ENCODE measurements around the gene CHMP6.
"Not testable (repeated sequence)": the region's sequence is repeated elsewhere in the genome, so short reads cannot be mapped to it uniquely, and the experiment has no call there.

CHMP6 gene

DNA sequence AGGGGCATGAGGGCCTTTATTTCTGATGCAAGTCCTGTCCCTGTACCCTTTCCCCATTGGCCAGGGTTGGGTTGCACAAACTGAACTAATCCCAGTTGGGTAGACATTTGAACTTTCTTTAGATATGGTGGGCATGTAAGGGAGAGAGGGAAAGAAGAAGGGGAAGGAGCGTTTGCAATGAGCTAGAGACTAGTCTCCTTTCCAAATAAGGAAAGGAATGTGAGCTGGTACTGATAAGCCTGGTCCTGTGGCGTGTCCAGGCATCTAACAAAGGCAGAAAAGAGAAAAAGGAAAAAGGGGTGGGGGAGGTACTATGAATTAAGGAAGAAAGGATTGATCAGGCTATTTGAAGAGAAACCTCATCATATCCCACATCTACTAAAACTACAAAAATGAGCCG is 20.3 kb downstream of the CHMP6 start:
- no peak for DNase-seq (ENCODE audit: low read depth in 2 of 2)

DNA sequence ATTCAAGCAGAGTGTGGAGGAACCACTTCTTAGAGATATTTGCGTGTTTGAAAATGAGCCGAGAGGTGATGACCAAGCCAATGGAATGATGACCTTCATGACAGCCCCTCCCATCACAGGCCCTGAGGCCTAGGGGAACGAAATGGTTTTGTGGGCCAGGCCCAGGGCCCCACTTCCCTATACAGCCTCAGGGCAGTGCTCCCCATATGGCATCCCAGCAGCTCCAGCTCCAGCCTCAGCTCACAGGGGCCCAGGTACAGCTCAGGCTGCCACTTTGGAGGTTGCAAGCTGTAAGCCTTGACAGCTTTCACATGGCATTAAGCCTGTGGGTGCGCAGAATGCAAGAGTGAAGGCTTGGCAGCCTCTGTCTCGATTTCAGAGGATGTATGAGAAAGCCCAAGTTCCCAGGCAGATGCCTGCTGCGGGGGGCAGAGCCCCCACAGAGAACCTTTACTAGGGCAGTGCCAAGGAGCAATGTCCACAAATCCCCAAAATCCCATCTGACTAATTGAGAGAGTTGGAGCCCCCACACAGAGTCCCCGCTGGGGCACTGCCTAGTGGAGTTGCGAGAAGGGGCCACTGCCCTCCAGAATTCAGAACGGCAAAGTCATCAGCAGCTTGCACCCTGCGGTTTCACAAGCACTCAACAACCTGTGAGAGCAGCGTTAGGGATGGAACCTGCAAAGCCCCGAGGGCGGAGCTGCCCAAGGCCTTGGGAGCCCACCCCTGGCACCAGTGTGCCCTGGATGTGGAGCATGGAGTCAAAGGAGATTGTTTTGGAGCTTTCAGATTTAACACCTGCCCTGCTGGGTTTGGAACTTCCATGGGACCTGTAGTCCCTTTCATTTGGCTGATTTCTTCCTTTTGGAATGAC is 21.2 kb downstream of the CHMP6 start:
- no peak for DNase-seq (ENCODE audit: low read depth in 2 of 2)

DNA sequence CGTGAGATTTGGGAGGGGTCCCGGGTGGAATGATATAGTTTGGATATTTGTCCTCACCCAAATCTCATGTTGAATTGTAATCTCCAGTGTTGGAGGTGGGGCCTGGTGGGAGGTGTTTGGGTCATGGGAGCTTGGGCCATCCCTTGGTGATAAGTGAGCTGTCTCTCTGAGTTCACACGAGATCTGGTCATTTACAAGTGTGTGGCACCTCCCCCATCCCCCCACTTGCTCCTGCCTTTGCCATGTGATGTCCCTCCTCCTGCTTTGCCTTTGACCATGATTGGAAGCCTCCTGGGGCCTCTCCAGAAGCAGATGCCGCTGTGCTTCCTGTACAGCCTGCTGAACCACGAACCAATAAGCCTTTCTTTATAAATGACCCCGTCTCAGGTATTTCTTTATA is 22.0 kb downstream of the CHMP6 start:
- no peak for DNase-seq (ENCODE audit: low read depth in 2 of 2)

DNA sequence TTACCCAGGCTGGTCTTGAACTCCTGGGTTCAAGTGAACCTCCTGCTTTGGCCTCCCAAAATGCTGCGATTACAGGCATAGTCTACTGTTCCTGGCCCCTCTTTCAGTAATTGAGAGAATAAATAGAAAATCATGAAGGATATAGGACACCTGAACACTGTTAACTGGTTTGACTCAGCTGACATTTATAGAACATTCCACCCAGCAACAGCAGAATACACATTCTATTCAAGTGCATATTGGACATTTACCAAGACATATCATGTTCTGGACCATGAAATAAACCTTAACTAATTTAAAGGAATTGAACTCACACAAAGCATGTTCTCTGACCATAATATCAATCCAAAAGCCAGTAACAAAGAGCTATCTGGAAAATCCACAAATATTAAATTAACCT is 23.5 kb downstream of the CHMP6 start:
- no peak for DNase-seq (ENCODE audit: low read depth in 2 of 2)

GRCh38 chr17:81016575-81016974 is 24.9 kb downstream of the CHMP6 start:
- DNase-seq (ENCODE audit: low read depth in 2 of 2), result no peak

GRCh38 chr17:81017330-81017729 is 25.7 kb downstream of the CHMP6 start:
- not testable (repeated sequence) for DNase-seq (ENCODE audit: low read depth in 2 of 2)

DNA sequence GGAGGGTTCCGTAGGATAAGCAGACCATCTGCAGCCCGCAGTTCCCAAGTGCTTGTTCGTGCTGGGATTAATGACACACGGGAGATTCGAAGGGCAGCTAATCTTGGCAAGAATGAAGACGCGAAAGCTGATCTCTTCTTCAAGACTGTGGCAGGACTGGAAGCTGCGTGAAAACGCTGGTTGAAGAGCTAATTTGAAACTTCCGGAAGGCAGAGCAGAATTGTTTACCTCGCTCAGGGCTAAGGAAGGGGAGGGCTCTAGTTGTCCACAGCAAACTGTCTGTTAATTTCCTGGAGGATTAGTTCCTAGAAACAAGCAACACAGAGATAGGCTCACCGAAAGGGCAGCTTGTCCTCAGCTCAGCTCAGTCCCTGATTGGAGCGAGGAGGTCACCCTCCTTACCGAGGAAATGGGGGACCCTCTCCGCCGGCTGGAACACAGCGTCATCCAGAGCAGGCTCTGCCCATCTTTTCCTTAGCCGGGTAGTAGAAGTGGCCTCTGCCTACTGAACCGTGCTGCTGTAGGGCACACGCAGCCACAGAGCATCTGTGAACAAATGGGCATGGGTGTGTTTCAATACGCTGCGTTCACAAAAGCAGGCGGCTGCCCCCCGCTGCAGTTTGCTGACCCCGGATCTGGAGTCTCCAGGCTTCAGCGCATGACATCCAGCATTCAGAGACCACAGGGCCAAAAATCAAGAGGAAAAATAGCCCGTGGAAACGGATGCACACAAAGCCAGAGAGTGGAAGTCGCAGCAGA is 26.6 kb downstream of the CHMP6 start:
- DNase-seq (ENCODE audit: low read depth in 2 of 2), result no peak

DNA sequence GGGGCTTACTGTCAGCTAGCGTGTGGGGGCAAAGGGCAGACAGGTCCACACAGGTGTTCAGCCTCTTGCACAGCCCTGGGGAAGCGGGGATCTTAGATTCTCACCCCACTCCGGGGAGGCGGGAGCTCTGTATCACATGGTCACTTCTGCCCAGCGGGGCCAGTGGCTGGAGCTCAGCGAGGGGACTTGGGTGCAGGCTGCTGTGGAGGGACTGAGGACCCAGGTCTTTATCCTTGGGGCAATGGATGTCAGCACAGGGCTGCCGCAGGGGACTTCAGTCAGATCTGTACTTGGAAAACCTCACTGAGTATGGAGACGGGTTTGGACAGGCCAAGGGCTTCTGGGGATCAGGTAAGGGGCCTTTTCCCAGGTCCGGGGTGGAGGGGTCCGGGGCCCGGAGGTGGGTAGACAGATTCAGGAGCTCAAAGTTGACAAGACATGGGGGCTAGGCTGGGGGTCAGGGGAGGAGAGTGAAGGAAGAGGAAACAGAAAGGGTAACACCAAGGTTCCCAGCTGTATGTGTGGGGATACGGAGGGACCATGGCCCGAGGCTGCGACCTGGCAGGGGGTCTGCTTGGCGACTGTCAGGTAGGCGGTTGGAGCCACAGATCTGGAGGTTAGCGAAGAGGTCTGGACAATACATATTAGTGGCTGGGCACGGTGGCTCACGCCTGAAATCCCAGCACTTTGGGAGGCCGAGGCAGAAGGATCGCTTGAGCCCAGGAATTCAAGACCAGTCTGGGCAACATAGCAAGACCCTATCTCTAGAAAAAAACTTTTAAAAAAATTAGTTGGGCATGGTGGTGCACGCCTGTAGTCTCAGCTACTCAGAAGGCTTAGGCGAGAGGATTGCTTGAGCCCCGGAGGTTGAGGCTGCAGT is 28.2 kb downstream of the CHMP6 start:
- DNase-seq (ENCODE audit: low read depth in 2 of 2), result no peak

GRCh38 chr17:81020443-81020766 is 28.8 kb downstream of the CHMP6 start:
- DNase-seq (ENCODE audit: low read depth in 2 of 2), result no peak

- no peak for DNase-seq (ENCODE audit: low read depth in 2 of 2)
These were observed 29.3 kb downstream of the CHMP6 start for GRCh38 chr17:81020767-81021497.

GRCh38 chr17:81021531-81022343 is 30.1 kb downstream of the CHMP6 start:
- no peak for DNase-seq (ENCODE audit: low read depth in 2 of 2)

DNA sequence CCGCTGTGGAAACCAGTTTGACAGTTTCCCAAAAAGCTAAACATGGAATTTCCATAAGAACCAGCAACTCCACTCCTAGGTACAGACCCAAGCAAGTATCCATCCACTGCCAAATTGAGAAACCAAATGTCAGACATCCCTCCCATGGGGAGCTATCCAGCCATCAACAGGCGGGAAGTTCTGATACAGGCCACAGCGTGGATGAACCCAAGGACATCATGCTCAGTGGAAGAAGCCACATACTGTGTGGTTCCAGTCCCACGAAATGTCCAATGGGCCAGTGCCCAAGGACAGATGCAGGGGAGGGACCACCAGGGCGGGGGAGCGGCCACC is 30.7 kb downstream of the CHMP6 start:
- no peak for DNase-seq (ENCODE audit: low read depth in 2 of 2)

GRCh38 chr17:81025065-81025740 is 33.6 kb downstream of the CHMP6 start:
- no peak for DNase-seq (ENCODE audit: low read depth in 2 of 2)

DNA sequence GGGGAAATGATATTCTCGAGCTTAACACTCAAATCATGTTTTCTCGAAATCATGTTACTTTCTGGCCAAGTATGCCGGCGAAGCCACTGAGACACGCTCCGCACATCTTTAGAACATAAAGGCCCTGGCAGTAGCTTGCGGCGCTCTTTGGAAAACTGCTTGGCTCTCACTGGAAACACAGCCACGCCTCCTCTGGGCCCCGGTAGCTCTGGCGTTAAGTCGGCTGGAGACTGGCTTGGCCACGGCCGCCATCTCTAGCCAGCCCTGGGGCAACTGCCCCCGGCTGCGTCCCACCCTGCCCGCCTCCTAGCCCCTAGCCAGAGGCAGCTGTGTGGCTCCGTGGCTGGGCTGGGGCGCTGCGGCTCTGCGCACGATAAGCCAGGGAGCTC is 34.1 kb downstream of the CHMP6 start:
- no peak for DNase-seq (ENCODE audit: low read depth in 2 of 2)

DNA sequence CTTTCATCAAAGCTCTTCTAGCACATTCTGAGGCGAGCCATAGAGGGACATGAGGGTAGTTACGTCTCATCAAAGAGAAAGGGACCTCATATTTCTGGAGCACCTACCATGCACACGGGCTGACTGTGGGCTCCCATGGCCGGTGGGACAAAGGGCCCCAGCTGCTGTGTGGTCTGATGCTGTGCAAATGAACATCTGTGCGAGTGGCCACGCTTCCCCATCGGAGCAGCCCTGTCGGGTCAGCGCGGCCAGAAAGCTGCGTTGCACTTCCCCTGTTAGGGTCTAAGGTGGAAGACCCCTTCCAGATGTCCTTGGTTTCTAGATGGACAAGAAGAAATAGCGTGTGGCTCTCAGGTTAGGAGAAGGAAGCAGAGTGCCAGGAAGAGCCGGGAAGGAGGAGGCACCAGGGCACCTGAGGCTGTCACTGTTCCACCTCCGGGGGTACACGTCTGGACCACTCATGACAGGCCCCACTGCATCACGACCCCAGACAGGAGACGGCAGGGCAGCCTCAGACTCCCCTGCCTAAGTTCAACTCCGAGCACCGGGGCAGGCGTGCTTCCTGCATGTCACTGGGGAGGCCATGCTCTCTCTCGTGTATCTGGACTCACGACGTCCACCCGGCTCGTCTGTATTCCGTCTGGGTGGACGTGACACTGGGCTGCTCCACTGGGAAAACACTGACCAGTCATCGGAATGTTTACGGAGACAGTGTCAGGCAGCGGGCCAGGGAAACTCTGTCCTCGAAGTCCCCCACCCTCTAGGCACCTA is 34.8 kb downstream of the CHMP6 start:
- no peak for DNase-seq (ENCODE audit: low read depth in 2 of 2)

- DNase-seq (ENCODE audit: low read depth in 2 of 2), result no peak
These were observed 35.4 kb downstream of the CHMP6 start for GRCh38 chr17:81027038-81027437.

DNA sequence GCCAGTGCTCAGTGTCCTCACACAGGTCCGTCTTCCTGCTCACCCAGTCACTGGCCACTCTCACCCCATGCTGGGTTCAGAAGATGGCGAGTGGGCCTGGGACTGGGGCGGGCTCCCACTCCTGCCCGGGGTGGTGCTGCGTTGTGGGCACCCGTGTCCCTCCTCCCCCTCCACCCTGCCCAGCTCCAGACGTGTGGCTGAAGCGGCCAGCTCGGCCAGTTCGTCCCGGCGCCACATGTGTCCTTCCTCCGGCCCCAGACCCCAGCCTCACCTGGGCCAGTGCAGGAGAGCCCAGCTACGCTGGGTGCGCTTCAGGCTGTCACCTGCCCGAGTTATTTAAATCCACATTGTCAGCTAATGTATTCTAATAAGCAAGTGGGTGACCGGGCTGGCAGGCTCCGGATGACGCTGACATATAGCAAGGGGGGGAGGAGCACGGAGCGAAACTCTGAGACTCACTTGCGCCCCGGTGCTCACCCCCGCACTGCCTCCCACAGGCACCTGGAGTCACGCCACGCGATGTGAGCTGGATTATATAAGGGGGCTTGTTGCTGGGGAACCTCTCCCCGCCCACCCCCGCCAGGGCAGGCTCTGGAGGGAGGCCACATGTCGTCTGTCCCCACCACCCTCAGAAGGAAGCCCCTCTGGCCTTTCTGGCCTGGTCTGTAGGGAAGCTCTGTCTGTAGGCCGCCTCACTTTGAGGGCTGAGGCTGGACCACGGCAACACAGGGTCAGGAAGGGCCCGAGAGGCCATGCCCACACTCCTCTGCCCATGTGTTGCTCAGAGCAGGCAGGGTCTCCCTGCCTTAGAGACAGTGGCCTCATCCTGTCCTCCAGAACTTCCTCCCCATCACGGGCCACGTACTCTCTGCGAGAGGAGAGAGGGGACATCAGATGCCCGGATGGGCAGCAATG is 36.2 kb downstream of the CHMP6 start:
- DNase-seq (ENCODE audit: low read depth in 2 of 2), result no peak

DNA sequence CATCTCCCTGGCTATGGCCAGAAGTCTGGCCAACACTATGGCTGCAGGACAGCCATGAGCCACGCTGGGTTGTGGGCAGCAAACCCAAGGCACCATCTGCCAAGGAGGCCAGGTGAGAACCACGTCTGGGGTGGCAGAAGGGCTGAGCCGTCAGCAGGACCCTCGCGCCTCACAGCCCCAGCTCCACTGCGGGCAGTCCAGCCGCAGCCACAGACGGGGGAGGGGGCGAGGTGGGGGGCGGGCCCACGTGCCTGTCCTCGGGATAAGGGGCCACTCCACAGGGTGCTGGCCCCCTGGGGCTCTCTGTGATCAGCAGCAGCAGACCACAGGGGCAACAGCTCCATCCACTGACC is 36.8 kb downstream of the CHMP6 start:
- DNase-seq (ENCODE audit: low read depth in 2 of 2), result no peak

DNA sequence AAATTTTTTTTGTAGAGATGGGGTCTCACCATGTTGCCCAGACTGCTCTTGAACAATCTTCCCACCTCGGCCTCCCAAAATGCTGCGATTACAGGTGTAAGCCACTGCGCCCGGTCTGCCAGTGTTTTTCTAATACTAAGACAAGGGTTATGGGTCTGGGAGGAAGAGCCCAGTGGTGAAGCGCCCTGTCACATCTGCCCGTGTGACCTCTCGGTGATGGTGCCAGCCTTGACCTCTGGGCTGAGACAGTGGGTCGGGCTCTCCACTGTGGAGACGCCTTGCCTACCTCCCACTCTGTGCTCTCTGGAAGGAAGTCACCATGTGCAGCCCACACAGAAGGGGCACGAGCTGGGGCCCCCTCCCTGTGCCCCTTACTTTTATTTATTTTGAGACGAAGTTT is 38.2 kb downstream of the CHMP6 start:
- DNase-seq (ENCODE audit: low read depth in 2 of 2), result no peak

Data from stimulated activated CD8-positive, alpha-beta memory T cell treated with anti-CD3 and anti-CD28 coated beads, Interleukin-7, amount 100 ng/mL, for 1 hour (primary cell).